ENCODE data around the gene DIO3. TPM values are rescaled to one million over a fixed set of nuclear protein-coding genes. Genes with fewer than 3 reads are reported as not detected.

Gene DIO3
- total RNA-seq (0.94 TPM), polyA plus RNA-seq (ENCODE audit: insufficient read depth, low read depth, low replicate concordance) (0.17 TPM)
- long read RNA-seq, donor 1, partial matches to known transcripts: 0 of 1 reads
- long read RNA-seq, donor 1, other reads (novel, unspliced or antisense): 0 of 1 reads
- long read RNA-seq, donor 2: 0 reads
- long read RNA-seq, donor 3: 0 reads
- long read RNA-seq, donor 4: 0 reads
- long read RNA-seq, donor 5: 0 reads
- long read RNA-seq, donor 6: 0 reads
- long read RNA-seq, donor 7, partial matches to known transcripts: 0 of 1 reads
- long read RNA-seq, donor 7, other reads (novel, unspliced or antisense): 0 of 1 reads
- long read RNA-seq, donor 8: 0 reads
- long read RNA-seq, donor 9, partial matches to known transcripts: 0 of 1 reads
- long read RNA-seq, donor 9, other reads (novel, unspliced or antisense): 0 of 1 reads
- long read RNA-seq, donor 10, partial matches to known transcripts: 0 of 3 reads
- long read RNA-seq, donor 10, other reads (novel, unspliced or antisense): 0 of 3 reads

DNA sequence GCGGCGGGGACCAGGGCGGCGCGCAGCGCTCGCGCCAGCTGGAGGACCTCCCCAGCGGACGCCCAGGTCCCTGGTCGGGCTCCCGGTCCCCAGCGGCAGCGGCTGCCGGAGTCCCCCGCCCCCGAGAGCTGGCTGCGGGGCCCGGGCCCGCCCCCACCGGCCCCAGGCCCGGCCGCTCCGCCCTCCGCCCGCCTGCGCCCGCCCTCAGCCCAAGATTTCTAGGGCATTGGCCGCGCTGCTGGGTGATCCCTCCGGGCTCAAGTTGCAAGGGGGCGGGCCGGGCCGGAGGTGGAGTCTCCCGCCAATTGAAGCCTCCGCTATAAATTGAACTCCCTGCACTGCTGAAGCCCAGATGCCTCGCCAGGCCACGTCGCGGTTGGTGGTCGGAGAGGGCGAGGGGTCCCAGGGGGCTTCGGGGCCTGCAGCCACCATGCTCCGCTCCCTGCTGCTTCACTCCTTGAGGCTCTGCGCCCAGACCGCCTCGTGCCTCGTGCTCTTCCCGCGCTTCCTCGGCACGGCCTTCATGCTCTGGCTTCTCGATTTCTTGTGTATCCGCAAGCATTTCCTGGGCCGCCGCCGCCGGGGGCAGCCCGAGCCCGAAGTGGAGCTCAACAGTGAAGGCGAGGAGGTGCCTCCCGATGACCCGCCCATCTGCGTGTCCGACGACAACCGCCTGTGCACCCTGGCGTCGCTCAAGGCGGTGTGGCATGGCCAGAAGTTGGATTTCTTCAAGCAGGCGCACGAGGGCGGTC lies at the start of gene DIO3:
Gene DIO3 (plus strand): TSS at position 351 of the 752 bp plus-strand sequence.
- peaks cover 40% of the 10 kb centered on the region for H3K27me3 ChIP-seq (ENCODE audit: control insufficient read depth, insufficient read depth, low read length)
- no peaks in the 10 kb centered on the region for H3K36me3 ChIP-seq (ENCODE audit: control insufficient read depth in 2 of 3, insufficient read depth in 3 of 3, low read length in 3 of 3)
- H3K9ac ChIP-seq (ENCODE audit: low read length in 3 of 3): no peak within 1 kb of the TSS
- TF ChIP-seq, protein P1, sequence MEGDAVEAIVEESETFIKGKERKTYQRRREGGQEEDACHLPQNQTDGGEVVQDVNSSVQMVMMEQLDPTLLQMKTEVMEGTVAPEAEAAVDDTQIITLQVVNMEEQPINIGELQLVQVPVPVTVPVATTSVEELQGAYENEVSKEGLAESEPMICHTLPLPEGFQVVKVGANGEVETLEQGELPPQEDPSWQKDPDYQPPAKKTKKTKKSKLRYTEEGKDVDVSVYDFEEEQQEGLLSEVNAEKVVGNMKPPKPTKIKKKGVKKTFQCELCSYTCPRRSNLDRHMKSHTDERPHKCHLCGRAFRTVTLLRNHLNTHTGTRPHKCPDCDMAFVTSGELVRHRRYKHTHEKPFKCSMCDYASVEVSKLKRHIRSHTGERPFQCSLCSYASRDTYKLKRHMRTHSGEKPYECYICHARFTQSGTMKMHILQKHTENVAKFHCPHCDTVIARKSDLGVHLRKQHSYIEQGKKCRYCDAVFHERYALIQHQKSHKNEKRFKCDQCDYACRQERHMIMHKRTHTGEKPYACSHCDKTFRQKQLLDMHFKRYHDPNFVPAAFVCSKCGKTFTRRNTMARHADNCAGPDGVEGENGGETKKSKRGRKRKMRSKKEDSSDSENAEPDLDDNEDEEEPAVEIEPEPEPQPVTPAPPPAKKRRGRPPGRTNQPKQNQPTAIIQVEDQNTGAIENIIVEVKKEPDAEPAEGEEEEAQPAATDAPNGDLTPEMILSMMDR (IDR thresholded peaks at IDR 0.05; ENCODE audit: borderline replicate concordance, extremely low read depth, insufficient read depth): no peak
- intact Hi-C loops (cut with DNase I): no loop called here
- H3K27ac ChIP-seq (ENCODE audit: low read depth in 2 of 2, low read length in 2 of 2): no peak within 1 kb of the TSS
- peaks cover 0 to 7% (median 0%) of the 10 kb centered on the region in 3 donors for H3K9me3 ChIP-seq (ENCODE audit: control insufficient read depth in 2 of 3, insufficient read depth in 1 of 3, low read length in 3 of 3)
- no peaks in the 10 kb centered on the region for H3K4me1 ChIP-seq (ENCODE audit: control insufficient read depth in 2 of 3, insufficient read depth in 2 of 3, low read depth in 1 of 3, low read length in 3 of 3)
- H3K4me3 ChIP-seq (ENCODE audit: low read length in 3 of 3): no peak within 1 kb of the TSS
- DNase-seq: peak; percentile 64 to 85 (median 81)
- FAIRE-seq: no peak

DNA sequence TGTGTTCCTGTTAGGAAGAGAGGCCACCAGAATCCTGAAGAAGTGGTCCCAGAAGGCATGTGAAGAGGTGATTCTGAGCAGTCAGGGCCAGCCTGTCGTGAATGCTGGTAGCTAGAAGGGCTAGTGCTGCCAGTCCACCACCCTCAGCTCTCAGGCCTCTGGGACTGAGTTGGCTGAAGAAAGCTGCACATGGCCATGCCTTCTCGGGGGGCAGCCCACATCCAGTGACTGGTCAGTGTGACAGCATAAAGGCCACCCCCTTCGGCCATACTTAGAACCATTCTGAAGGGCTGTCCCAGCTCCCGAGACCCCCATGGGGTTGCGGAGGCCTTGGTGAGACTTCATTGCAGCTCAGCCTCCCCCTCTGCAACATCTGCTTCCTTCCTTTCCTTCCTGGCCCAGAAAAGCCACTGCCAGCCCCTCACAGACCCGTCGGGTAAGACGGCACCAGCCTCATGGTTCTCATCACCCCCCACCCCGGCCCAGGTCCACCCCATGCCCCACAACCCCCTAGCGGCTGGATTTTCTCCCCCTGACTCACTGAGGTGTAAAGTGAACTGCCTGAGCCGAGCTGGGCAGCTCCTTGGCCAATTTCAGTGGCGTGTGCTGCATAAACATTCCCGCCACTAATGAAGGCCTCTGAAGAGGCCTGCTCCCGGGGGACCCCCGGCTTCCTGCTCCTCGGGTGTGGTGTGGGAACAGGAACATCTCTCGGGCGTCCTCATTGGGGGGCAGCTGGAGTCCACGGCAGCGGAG lies 49.5 kb upstream of the DIO3 start:
- no peak for FAIRE-seq
- DNase-seq: peak in 1 of 5 donors; percentile 33
- H3K4me3 ChIP-seq (ENCODE audit: low read length in 3 of 3): no peak overlapping the region

GRCh38 chr14:101512376-101512695 lies 49.0 kb upstream of the DIO3 start:
- H3K27ac ChIP-seq (ENCODE audit: low read depth in 2 of 2, low read length in 2 of 2): no peak overlapping the region
- DNase-seq (peak in 1 of 5 donors; percentile 63), FAIRE-seq (no peak)
- no peaks in the 10 kb centered on the region for H3K36me3 ChIP-seq (ENCODE audit: control insufficient read depth in 2 of 3, insufficient read depth in 3 of 3, low read length in 3 of 3)
- no peak overlapping the region for H3K9ac ChIP-seq (ENCODE audit: low read length in 3 of 3)
- TF ChIP-seq, protein P1 (IDR thresholded peaks at IDR 0.05; ENCODE audit: borderline replicate concordance, extremely low read depth, insufficient read depth): no peak
- intact Hi-C loops (cut with DNase I): no loop called here
- no peaks in the 10 kb centered on the region for H3K4me1 ChIP-seq (ENCODE audit: control insufficient read depth in 2 of 3, insufficient read depth in 2 of 3, low read depth in 1 of 3, low read length in 3 of 3)
- H3K27me3 ChIP-seq (ENCODE audit: control insufficient read depth, insufficient read depth, low read length): no peaks in the 10 kb centered on the region
- H3K4me3 ChIP-seq (ENCODE audit: low read length in 3 of 3): no peak overlapping the region
- H3K9me3 ChIP-seq (ENCODE audit: control insufficient read depth in 2 of 3, insufficient read depth in 1 of 3, low read length in 3 of 3): no peaks in the 10 kb centered on the region

More for the DNA sequence above, 49.5 kb upstream of the DIO3 start:
- Histone ChIP-seq H3K4me1 (ENCODE audit: control insufficient read depth in 2 of 3, insufficient read depth in 2 of 3, low read depth in 1 of 3, low read length in 3 of 3) (no peaks in the 10 kb centered on the region), H3K9ac (ENCODE audit: low read length in 3 of 3) (no peak overlapping the region), H3K27ac (ENCODE audit: low read depth in 2 of 2, low read length in 2 of 2) (no peak overlapping the region), H3K9me3 (ENCODE audit: control insufficient read depth in 2 of 3, insufficient read depth in 1 of 3, low read length in 3 of 3) (no peaks in the 10 kb centered on the region), H3K27me3 (ENCODE audit: control insufficient read depth, insufficient read depth, low read length) (no peaks in the 10 kb centered on the region), H3K36me3 (ENCODE audit: control insufficient read depth in 2 of 3, insufficient read depth in 3 of 3, low read length in 3 of 3) (no peaks in the 10 kb centered on the region)
- intact Hi-C loops (cut with DNase I): no loop called here
- TF ChIP-seq, protein P1 (IDR thresholded peaks at IDR 0.05; ENCODE audit: borderline replicate concordance, extremely low read depth, insufficient read depth): no peak
